Measurements from ENCODE around the gene TRIM33.

TRIM33 gene

GRCh38 chr1:114511032-114511785 is at the start of gene TRIM33:
TRIM33 (minus strand) TSS chr1:114511203; CDS start chr1:114511076, 127 bp downstream.
- DNase-seq (ENCODE audit: low read depth) = peak; percentile 84

GRCh38 chr1:114559356-114559755 is 48.4 kb upstream of the TRIM33 start:
- DNase-seq (ENCODE audit: low read depth) = no peak

GRCh38 chr1:114558544-114558943 is 47.5 kb upstream of the TRIM33 start:
- DNase-seq (ENCODE audit: low read depth) = no peak

GRCh38 chr1:114554577-114554976 is 43.6 kb upstream of the TRIM33 start:
- no peak for DNase-seq (ENCODE audit: low read depth)

GRCh38 chr1:114552106-114552639 is 41.2 kb upstream of the TRIM33 start:
- DNase-seq (ENCODE audit: low read depth) = no peak

GRCh38 chr1:114551400-114551799 is 40.4 kb upstream of the TRIM33 start:
- DNase-seq (ENCODE audit: low read depth) = no peak

DNA sequence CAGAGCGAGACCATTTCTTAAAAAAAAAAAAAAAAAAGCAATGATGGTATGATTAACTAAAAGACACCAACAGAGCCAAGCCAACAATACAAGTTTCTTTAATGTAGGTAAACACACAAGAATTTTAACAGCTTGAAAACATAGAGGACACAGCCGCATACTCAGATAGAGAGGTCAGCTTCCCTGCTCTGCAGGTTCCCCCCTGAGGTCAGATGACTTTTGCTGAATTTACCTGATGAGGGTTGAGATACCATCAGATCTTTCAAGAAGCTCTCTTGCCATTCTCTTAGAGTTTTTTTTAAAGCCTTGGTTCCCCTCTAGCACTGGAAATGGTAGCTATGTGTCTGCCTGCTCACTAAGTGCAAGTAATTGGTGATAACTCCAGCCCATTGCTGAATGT is 39.3 kb upstream of the TRIM33 start:
- DNase-seq (ENCODE audit: low read depth) = no peak

DNA sequence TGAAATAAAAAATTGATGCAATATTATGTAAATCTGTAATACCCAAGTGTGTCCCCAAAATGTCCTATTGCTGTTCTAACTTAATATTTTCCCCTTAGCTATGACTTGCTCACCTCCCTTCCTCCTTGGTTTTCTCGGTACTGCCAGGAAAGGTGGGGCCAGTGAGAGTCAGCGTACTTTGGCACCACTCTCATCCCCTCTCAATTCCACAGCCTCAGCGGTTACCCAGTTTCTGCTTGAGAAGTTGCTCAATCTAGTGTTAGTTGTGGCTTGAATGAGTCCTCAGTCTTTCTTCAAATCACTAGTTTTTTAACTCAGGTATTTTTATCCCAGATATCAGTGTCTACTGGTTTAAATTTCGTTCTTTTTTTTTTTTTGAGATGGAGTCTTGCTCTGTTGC is 38.1 kb upstream of the TRIM33 start:
- no peak for DNase-seq (ENCODE audit: low read depth)

DNA sequence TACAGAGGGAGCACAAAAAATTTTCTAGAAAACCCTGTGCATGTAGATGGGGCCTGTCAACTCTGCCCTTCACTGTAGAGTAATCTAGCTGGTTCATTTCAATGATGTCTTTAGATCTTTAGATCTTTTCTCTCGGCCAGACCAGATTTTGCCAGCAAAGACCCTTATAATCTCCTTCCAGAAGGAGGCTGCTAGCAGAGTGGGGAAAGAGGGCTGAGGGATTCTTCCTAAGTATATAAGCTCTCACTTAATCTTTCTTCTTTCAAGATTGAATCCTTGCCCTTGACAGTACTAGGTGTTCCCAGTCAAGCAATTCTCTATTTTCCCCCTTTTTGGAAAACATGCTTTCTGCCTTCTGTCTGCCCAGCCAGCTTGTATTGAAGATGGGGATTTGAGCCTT is 36.1 kb upstream of the TRIM33 start:
- DNase-seq (ENCODE audit: low read depth) = no peak

DNA sequence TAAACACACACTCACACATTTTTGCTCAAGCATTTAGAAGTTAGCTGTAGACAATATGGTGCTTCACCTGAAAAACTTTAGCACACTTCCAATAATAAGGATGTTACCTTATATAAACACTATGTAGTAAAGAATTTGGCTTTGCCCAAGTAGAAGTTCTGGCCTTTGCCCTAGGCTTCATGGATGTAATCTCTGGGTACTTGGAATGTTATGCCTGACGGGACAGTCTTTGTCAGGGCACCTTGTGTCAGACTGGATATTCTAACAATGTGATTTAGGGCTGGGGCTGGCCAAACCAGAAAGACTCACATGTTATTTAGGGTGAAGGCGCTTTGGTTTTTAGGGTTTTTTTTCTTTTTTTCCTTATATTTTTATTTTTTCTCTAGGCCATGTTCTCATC is 34.8 kb upstream of the TRIM33 start:
- no peak for DNase-seq (ENCODE audit: low read depth)

- no peak for DNase-seq (ENCODE audit: low read depth)
Measured at GRCh38 chr1:114545315-114545714, 34.3 kb upstream of the TRIM33 start.

- DNase-seq (ENCODE audit: low read depth) = no peak
Measured at GRCh38 chr1:114540821-114541220, 29.8 kb upstream of the TRIM33 start.

GRCh38 chr1:114540272-114540671 is 29.3 kb upstream of the TRIM33 start:
- no peak for DNase-seq (ENCODE audit: low read depth)

DNA sequence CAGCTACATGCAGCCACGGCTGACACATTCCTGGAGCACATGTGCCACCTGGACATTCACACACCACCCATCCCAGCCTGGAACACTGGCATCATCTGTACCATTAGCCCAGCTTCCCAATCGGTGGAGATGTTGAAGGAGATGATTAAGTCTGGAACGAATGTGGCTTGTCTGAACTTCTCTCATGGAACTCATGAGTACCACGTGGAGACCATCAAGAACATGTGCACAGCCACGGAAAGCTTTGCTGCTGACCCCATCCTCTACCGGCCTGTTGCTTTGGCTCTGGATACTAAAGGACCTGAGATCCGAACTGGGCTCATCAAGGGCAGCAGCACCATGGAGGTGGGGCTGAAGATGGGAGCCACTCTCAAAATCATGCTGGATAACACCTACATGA is 25.0 kb upstream of the TRIM33 start:
- DNase-seq (ENCODE audit: low read depth) = no peak

GRCh38 chr1:114535401-114535800 is 24.4 kb upstream of the TRIM33 start:
- DNase-seq (ENCODE audit: low read depth) = no peak

DNA sequence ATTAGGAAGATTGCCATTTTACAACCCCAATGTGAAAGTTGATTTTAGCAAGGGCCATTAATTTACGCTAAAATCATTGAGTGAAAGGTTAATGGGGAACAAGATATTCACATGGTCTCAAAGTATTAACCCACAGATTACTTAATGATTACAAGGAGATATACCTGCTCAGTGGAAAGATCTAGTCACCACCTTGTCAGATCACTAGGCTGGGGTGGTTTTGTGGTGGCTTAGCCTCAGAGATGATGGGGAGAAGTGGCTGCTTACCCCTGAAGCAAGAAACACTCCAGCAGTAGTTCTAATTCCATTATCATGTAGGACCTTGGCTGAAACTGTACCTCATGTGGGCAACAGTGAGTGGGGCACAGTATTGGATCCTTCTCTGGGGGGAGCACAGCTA is 20.1 kb upstream of the TRIM33 start:
- DNase-seq (ENCODE audit: low read depth) = no peak

GRCh38 chr1:114530224-114530623 is 19.2 kb upstream of the TRIM33 start:
- no peak for DNase-seq (ENCODE audit: low read depth)

DNA sequence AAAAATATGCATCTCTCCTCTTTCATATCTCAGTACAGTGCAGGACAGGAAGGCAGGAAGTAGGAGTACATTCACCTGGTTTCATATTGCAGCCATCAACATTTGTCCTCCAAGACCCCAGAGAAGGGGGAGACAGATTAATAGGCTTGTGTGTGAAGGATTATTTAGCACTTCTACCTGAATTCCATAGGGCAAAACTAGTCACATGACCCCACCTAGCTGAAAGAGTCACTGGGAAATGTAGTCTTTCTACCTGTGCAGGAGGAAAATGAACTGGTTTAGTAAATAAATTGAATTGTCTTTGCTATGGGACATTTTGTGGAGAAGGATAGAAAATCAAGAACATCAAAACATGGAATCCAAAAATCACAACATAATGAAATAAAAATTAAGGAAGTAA is 13.9 kb upstream of the TRIM33 start:
- no peak for DNase-seq (ENCODE audit: low read depth)

- DNase-seq (ENCODE audit: low read depth) = no peak
Measured at GRCh38 chr1:114522264-114522575, 11.2 kb upstream of the TRIM33 start.

DNA sequence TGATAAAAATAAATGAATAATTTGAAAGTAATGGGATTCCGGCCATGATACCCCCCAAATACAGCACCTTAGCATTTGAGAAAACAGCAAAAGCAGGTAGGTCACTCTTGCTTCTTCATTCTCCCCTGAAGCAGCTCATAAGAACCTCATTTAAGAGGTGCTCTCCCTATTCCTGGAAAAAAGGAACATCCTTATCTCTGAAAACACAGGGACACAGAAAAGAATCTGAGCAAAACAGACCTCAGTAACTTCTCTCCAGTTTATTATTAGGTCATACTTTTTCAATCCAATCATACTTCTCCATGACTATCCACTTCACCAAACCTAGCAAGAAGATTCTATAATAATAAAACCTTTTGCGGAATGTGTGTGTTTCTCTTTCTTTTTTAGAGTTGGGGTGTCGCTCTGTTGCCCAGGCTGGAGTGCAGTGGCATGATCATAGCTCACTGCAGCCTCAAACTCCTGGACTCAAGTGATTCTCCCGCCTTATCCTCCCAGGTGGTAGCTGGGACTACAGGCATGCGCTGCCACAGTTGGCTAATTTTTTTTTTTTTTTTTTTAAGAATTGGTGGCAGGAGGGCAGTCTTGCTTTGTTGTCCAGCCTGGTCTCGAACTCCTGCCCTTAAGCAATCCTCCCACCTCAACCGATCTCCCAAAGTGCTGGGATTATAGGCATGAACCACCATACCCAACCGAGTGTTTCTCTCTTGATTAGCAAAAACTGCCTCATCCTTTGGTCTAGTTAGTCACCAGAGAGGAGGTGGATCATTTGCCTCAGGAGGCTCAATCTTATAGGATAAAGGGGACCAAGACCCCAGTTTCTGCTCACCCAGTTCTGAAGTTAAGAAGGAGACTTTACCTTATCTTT is 10.6 kb upstream of the TRIM33 start:
- no peak for DNase-seq (ENCODE audit: low read depth)

DNA sequence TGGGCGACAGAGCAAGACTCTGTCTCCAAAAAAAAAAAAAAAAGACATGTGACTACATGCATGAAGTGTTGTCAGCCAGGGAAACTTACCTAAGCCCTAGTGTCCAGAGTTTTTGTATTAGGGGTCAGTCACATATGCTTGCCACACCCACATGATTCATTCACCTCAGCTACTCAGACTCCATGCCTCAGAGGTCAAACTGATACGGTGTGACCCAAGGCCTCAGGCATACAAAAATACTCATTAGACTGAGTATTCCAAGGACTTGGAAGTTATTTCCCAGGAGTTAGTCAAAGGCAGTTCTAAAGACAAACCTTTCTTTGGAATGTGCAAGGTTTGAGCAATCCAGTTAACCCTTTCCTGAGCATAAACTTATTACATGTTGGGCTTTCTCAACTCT is 6.3 kb upstream of the TRIM33 start:
- no peak for DNase-seq (ENCODE audit: low read depth)

DNA sequence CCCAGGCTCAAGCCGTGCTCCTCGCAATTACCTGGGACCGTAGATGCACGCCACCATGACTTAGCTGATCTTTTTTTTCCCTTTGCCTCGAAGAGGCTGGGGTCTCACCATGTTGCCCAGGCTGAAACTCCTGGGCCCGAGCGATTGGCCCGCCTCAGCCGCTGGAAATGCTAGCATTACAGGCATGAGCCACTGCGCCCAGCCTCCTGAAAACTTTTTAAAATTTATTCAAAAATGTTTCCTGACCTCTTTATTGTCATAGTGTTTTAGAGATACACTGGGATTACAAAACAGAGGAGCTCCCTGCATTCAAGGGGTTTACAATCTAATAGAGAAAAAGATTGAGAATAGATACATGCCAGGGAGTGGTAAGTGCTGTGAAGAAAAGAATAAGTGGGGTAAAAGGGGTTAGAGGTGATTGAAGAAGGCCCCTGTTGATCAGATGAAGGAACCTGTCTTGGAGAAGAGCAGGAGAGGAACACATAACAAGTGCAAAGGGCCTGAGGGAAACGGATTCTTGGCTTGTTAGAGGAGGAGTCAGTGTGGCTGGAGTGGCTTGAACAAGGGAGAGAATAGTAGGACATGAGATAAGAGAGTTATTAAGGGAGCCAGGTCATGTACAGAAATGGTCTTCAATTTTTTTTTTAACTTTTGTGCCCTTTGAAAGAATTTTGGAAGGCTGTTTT is 1.7 kb upstream of the TRIM33 start:
- no peak for DNase-seq (ENCODE audit: low read depth)

Data from stimulated activated CD8-positive, alpha-beta memory T cell treated with anti-CD3 and anti-CD28 coated beads, Interleukin-12 subunit alpha, Interleukin-12 subunit beta, amount 100 ng/mL, for 1 hour (primary cell).